Loucy (cell line): ENCODE measurements around the gene SYNM.

Experiments used
- CTCF ChIP-seq: fragments of 200-600 bp; sonication (generic); conservative IDR thresholded peaks from 2 replicates; pipeline ENCODE4 v1.5.1; 2014; ENCODE audit warnings: mild to moderate bottlenecking, antibody characterized with exemption, low read length
- EZH2phosphoT487 ChIP-seq: fragments of 200-600 bp; IDR thresholded peaks from 2 replicates; pipeline ENCODE4 v1.6.1; 2018; ENCODE audit warnings: antibody characterized with exemption, mild to moderate bottlenecking, moderate library complexity, borderline replicate concordance

GRCh38 chr15:99085413-99086326 is 19.2 kb upstream of the SYNM start:
- TF ChIP-seq CTCF, result no peak
- TF ChIP-seq EZH2phosphoT487, result no peak
